Measurements from ENCODE around the gene FUT4. TPM values are rescaled to one million over a fixed set of nuclear protein-coding genes. Genes with fewer than 3 reads are reported as not detected.

Gene FUT4
- total RNA-seq, 4 donors from 2014 or later = 1.2 to 4.5 (median 2.3) TPM

DNA sequence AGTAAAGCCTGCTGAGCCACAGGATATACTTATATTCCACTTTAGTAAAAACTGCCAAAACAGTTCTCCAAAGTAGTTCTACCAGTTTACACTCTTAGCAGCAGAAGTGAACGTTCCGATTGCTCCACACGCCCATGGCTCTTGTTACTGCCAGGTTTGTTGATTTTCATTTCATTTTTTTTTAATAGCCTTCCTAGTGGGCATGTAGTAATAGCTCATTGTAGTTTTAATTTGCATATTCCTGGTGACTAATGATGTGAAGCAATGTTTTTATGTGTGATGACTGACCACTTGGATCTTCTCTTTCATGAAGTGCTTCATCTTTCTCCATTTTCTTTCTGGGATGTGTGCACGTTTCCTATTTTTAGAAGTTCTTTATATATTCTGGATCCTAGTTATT lies 36.2 kb upstream of the FUT4 start:
- no peak for DNase-seq (ENCODE audit: low spot score in 2 of 2)
- no peak overlapping the region for H3K4me3 ChIP-seq (ENCODE audit: low read depth, poor library complexity, severe bottlenecking)
- TF ChIP-seq POLR2A (IDR thresholded peaks at IDR 0.05) (no peak), CTCF (IDR thresholded peaks at IDR 0.05) (no peak)
- intact Hi-C loops (cut with DNase I; ENCODE audit: low total_unique reads) = no loop called here
- WGBS, 2 donors = 37 to 57% methylated on average over 4 of the region's 4 CpGs

- intact Hi-C loops (cut with DNase I; ENCODE audit: low total_unique reads) = loop anchor here (10.0 kb wide), 1 partner anchor 617 kb away; no protein-coding TSS in a partner anchor
- TF ChIP-seq CTCF (IDR thresholded peaks at IDR 0.05) (no peak), POLR2A (IDR thresholded peaks at IDR 0.05) (no peak)
- H3K4me3 ChIP-seq (ENCODE audit: low read depth, poor library complexity, severe bottlenecking) = peak within 1 kb of the TSS; percentile 10
- 21 to 26% methylated on average over 42 to 49 of the region's 53 CpGs for WGBS, 2 donors
- no peak for DNase-seq (ENCODE audit: low spot score in 2 of 2)
Measured at GRCh38 chr11:94511932-94512781, 31.6 kb upstream of the FUT4 start, which contains the start of gene C11orf97. Gene C11orf97 (plus strand): TSS chr11:94512461. CDS start chr11:94512529, 68 bp downstream.

- intact Hi-C loops (cut with DNase I; ENCODE audit: low total_unique reads) = loop anchor here (10.0 kb wide), 1 partner anchor 618 kb away; no protein-coding TSS in a partner anchor
- no peak for TF ChIP-seq POLR2A (IDR thresholded peaks at IDR 0.05)
- 46 to 47% methylated on average over 2 of the region's 2 CpGs for WGBS, 2 donors
- no peak for DNase-seq (ENCODE audit: low spot score in 2 of 2)
- no peak overlapping the region for H3K4me3 ChIP-seq (ENCODE audit: low read depth, poor library complexity, severe bottlenecking)
Measured at GRCh38 chr11:94513091-94513490, 30.6 kb upstream of the FUT4 start.

- no peak overlapping the region for H3K4me3 ChIP-seq (ENCODE audit: low read depth, poor library complexity, severe bottlenecking)
- 84 to 86% methylated on average over 2 of the region's 2 CpGs for WGBS, 2 donors
- TF ChIP-seq CTCF (IDR thresholded peaks at IDR 0.05) (no peak), POLR2A (IDR thresholded peaks at IDR 0.05) (no peak)
- intact Hi-C loops (cut with DNase I; ENCODE audit: low total_unique reads) = loop anchor here (10.0 kb wide), 1 partner anchor 621 kb away; no protein-coding TSS in a partner anchor
- no peak for DNase-seq (ENCODE audit: low spot score in 2 of 2)
Measured at GRCh38 chr11:94515398-94515797, 28.3 kb upstream of the FUT4 start.

GRCh38 chr11:94516725-94517124 lies 27.0 kb upstream of the FUT4 start:
- DNase-seq (ENCODE audit: low spot score in 2 of 2) = no peak
- intact Hi-C loops (cut with DNase I; ENCODE audit: low total_unique reads) = loop anchor here (10.0 kb wide), 1 partner anchor 622 kb away; no protein-coding TSS in a partner anchor
- WGBS, 2 donors = 44 to 65% methylated on average over 1 of the region's 1 CpG

More at GRCh38 chr11:94516725-94517124, 27.0 kb upstream of the FUT4 start:
- TF ChIP-seq CTCF (IDR thresholded peaks at IDR 0.05) (no peak), POLR2A (IDR thresholded peaks at IDR 0.05) (no peak)
- no peak overlapping the region for H3K4me3 ChIP-seq (ENCODE audit: low read depth, poor library complexity, severe bottlenecking)
